ENCODE measurements around the gene SLC7A5. TPM values are rescaled to one million over a fixed set of nuclear protein-coding genes. Genes with fewer than 3 reads are reported as not detected.

The SLC7A5 gene
- polyA plus RNA-seq, 4 donors, result 2.9 to 14.9 (median 5.2) TPM

Other genes with a start within 250 kb of the SLC7A5 start
- 10 to 100 TPM; 20.4 to 47.7 (median 31.7) TPM for gene KLHDC4, start 103.5 kb downstream of the SLC7A5 start, polyA plus RNA-seq (ENCODE audit: insufficient read length in 4 of 4)
- gene CA5A, start 67.0 kb upstream of the SLC7A5 start, polyA plus RNA-seq (ENCODE audit: insufficient read length in 4 of 4), result under 1 TPM; 0.13 to 0.26 (median 0.23) TPM
- 10 to 100 TPM; 22.6 to 32.9 (median 29.2) TPM for gene BANP, start 81.9 kb upstream of the SLC7A5 start, polyA plus RNA-seq (ENCODE audit: insufficient read length in 4 of 4)

All from left renal cortex interstitium (tissue), 4 donors.